ENCODE data around the gene TMCC2.

DNA sequence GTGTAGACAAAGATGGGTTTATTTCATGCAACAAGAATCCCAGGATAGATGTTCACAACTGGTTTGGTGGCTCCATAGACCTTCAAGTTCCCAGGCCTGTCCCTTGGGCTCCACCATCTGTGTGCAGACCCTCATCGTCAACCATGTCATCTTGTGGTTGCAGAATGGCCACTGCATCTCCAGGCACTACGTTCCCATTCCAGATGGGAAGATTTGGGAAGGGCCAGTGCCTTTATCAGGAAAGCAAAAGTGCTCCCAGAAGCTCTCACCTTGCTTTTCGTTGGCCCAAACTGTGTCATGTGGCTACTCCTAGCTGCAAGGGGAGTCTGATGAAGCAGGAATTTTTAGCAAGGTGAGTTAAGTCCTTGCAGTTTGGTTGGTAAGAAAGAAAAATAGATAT lies 12.8 kb downstream of the TMCC2 start:
- TF ChIP-seq, protein P1, sequence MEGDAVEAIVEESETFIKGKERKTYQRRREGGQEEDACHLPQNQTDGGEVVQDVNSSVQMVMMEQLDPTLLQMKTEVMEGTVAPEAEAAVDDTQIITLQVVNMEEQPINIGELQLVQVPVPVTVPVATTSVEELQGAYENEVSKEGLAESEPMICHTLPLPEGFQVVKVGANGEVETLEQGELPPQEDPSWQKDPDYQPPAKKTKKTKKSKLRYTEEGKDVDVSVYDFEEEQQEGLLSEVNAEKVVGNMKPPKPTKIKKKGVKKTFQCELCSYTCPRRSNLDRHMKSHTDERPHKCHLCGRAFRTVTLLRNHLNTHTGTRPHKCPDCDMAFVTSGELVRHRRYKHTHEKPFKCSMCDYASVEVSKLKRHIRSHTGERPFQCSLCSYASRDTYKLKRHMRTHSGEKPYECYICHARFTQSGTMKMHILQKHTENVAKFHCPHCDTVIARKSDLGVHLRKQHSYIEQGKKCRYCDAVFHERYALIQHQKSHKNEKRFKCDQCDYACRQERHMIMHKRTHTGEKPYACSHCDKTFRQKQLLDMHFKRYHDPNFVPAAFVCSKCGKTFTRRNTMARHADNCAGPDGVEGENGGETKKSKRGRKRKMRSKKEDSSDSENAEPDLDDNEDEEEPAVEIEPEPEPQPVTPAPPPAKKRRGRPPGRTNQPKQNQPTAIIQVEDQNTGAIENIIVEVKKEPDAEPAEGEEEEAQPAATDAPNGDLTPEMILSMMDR (IDR thresholded peaks at IDR 0.05; ENCODE audit: low read length) = no peak
- TF ChIP-seq EZH2phosphoT487 (IDR thresholded peaks at IDR 0.05; ENCODE audit: low read length) = no peak
- TF ChIP-seq EZH2 (optimal IDR thresholded peaks at IDR 0.05; ENCODE audit: low read depth, low read length) = no peak
